IMR-90 (cell line): ENCODE data around the gene CAMKMT.

Source experiments
- CTCF ChIP-seq: conservative IDR thresholded peaks from 2 replicates; pipeline ENCODE4 v1.5.1; 2012; ENCODE audit warnings: mild to moderate bottlenecking, low read depth, low read length, improper control_type of control experiment
- USF2 ChIP-seq: fragments of 150-350 bp; IDR thresholded peaks from 2 replicates; pipeline ENCODE4 v1.6.1; 2017; ENCODE audit warnings: mild to moderate bottlenecking, antibody characterized with exemption, low read length, low read depth

GRCh38 chr2:44480068-44480467, 118.3 kb downstream of the CAMKMT start:
- TF ChIP-seq CTCF, result no peak
- TF ChIP-seq USF2, result no peak
